Adrenal gland (tissue), 5 donors: ENCODE measurements around the gene FLT1.

Source experiments
- CTCF ChIP-seq, 6 experiments: fragments of 450-650 bp in 4 of 6; fragments of 200-600 bp in 2 of 6; sonication (generic) in 1 of 6; IDR thresholded peaks; 1 replicate in 5 of 6; 2 replicates in 1 of 6; pipeline versions ENCODE4 v1.5.1 to v1.8.0; 2016 to 2021; ENCODE audit warnings: antibody characterized with exemption in 6 of 6, mild to moderate bottlenecking in 2 of 6, moderate library complexity in 1 of 6
- POLR2A ChIP-seq, 2 donors: fragments of 450-650 bp; IDR thresholded peaks; one replicate each; pipeline ENCODE4 v1.6.1; 2017; ENCODE audit warnings: antibody characterized with exemption in 2 of 2, mild to moderate bottlenecking in 2 of 2, moderate library complexity in 1 of 2
- donor health status: DM: no; HTN: no; CAD: no.

DNA sequence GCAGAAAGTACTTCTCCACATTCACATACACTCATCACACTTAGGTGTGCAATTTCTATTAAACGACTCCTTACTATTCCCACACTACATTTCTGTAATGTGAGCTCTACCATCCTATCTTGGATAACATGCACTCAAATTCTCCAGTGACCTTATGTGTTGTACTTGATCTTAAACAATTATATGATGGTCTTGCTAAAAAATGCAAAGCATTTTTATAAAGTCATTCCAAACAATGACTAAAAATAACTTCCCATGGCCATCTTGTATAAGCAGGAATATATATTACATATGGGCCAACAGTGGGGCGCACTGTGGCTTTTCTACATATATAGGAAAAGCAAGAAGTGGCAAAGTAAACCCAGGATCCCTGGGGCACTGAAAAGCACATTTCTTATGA is 155.5 kb downstream of the FLT1 start:
- TF ChIP-seq POLR2A (IDR thresholded peaks at IDR 0.05) (no peak), CTCF (IDR thresholded peaks at IDR 0.05) (no peak)
